ENCODE results near the gene NUDT19. TPM values are rescaled to one million over a fixed set of nuclear protein-coding genes. Genes with fewer than 3 reads are reported as not detected.
"Not testable (repeated sequence)": the region's sequence is repeated elsewhere in the genome, so short reads cannot be mapped to it uniquely, and the experiment has no call there.

NUDT19 gene
- total RNA-seq, 4 donors from 2014 or later, result 5.4 to 13.3 (median 9.0) TPM

- H3K4me1 ChIP-seq, result peaks cover 6 to 27% (median 24%) of the 10 kb centered on the region in 4 donors
- H3K4me3 ChIP-seq; DNase-seq (ENCODE audit: extremely low spot score); H3K27ac ChIP-seq (replicated peaks in 1 of 4); H3K27me3 ChIP-seq; intact Hi-C loops (cut with DNase I): not testable (repeated sequence)
- peaks cover 0 to 12% (median 10%) of the 10 kb centered on the region in 4 donors for H3K9me3 ChIP-seq
- peaks cover 9 to 36% (median 32%) of the 10 kb centered on the region in 4 donors for H3K36me3 ChIP-seq
- WGBS, result 92% methylated on average over 7 of the region's 7 CpGs
Measured at GRCh38 chr19:32700129-32700528, 8.5 kb downstream of the NUDT19 start.

GRCh38 chr19:32702010-32702409, 10.4 kb downstream of the NUDT19 start:
- H3K4me3 ChIP-seq, result no peak overlapping the region

GRCh38 chr19:32704006-32704405, 12.4 kb downstream of the NUDT19 start:
- Histone ChIP-seq H3K9me3 (peaks cover 0 to 12% (median 10%) of the 10 kb centered on the region in 4 donors), H3K36me3 (peaks cover 10 to 29% (median 23%) of the 10 kb centered on the region in 4 donors)
- DNase-seq (ENCODE audit: extremely low spot score); H3K4me3 ChIP-seq; intact Hi-C loops (cut with DNase I); H3K27me3 ChIP-seq; H3K27ac ChIP-seq (replicated peaks in 1 of 4); H3K4me1 ChIP-seq: not testable (repeated sequence)
- WGBS, result 100% methylated on average over 2 of the region's 2 CpGs

More at GRCh38 chr19:32702010-32702409, 10.4 kb downstream of the NUDT19 start:
- WGBS, result 74% methylated on average over 5 of the region's 5 CpGs
- H3K4me1 ChIP-seq, result peaks cover 0 to 10% (median 8%) of the 10 kb centered on the region in 4 donors
- DNase-seq (ENCODE audit: extremely low spot score), result no peak
- H3K27me3 ChIP-seq, result no peaks in the 10 kb centered on the region
- intact Hi-C loops (cut with DNase I), result no loop called here
- H3K27ac ChIP-seq (replicated peaks in 1 of 4), result no peak overlapping the region
- peaks cover 9 to 36% (median 29%) of the 10 kb centered on the region in 4 donors for H3K36me3 ChIP-seq
- peaks cover 0 to 12% (median 10%) of the 10 kb centered on the region in 4 donors for H3K9me3 ChIP-seq
- TF ChIP-seq POLR2AphosphoS5 (IDR thresholded peaks at IDR 0.05) (no peak), CTCF (IDR thresholded peaks at IDR 0.05) (no peak), POLR2A (IDR thresholded peaks at IDR 0.05; ENCODE audit: low read depth) (no peak), EP300 (IDR thresholded peaks at IDR 0.05) (no peak)

- no peak overlapping the region for H3K27ac ChIP-seq (replicated peaks in 1 of 4)
- intact Hi-C loops (cut with DNase I), result no loop called here
Measured at GRCh38 chr19:32708457-32708856, 16.8 kb downstream of the NUDT19 start.

GRCh38 chr19:32709032-32709431, 17.4 kb downstream of the NUDT19 start:
- H3K27me3 ChIP-seq, result no peaks in the 10 kb centered on the region
- H3K9me3 ChIP-seq, result peaks cover 0 to 7% (median 6%) of the 10 kb centered on the region in 4 donors
- H3K36me3 ChIP-seq, result peaks cover 24 to 63% (median 38%) of the 10 kb centered on the region in 4 donors
- 93% methylated on average over 5 of the region's 5 CpGs for WGBS
- TF ChIP-seq EP300 (IDR thresholded peaks at IDR 0.05), result no peak
- no peak for TF ChIP-seq POLR2A (IDR thresholded peaks at IDR 0.05; ENCODE audit: low read depth)
- TF ChIP-seq CTCF (IDR thresholded peaks at IDR 0.05), result no peak
- no peak for TF ChIP-seq POLR2AphosphoS5 (IDR thresholded peaks at IDR 0.05)
- H3K4me3 ChIP-seq, result no peak overlapping the region
- H3K4me1 ChIP-seq, result no peaks in the 10 kb centered on the region
- intact Hi-C loops (cut with DNase I), result no loop called here
- no peak for DNase-seq (ENCODE audit: extremely low spot score)
- H3K27ac ChIP-seq (replicated peaks in 1 of 4), result no peak overlapping the region

More at GRCh38 chr19:32708457-32708856, 16.8 kb downstream of the NUDT19 start:
- 71% methylated on average over 3 of the region's 3 CpGs for WGBS
- Histone ChIP-seq H3K9me3 (peaks cover 0 to 12% (median 10%) of the 10 kb centered on the region in 4 donors), H3K4me1 (no peaks in the 10 kb centered on the region), H3K4me3 (no peak overlapping the region), H3K36me3 (peaks cover 24 to 57% (median 35%) of the 10 kb centered on the region in 4 donors), H3K27me3 (no peaks in the 10 kb centered on the region)
- no peak for TF ChIP-seq EP300 (IDR thresholded peaks at IDR 0.05)
- no peak for TF ChIP-seq POLR2A (IDR thresholded peaks at IDR 0.05; ENCODE audit: low read depth)
- TF ChIP-seq CTCF (IDR thresholded peaks at IDR 0.05), result no peak
- no peak for TF ChIP-seq POLR2AphosphoS5 (IDR thresholded peaks at IDR 0.05)
- no peak for DNase-seq (ENCODE audit: extremely low spot score)

- DNase-seq (ENCODE audit: extremely low spot score), result no peak
- 91% methylated on average over 6 of the region's 6 CpGs for WGBS
- no peaks in the 10 kb centered on the region for H3K4me1 ChIP-seq
- no peak for TF ChIP-seq POLR2AphosphoS5 (IDR thresholded peaks at IDR 0.05)
- no peak for TF ChIP-seq EP300 (IDR thresholded peaks at IDR 0.05)
- TF ChIP-seq POLR2A (IDR thresholded peaks at IDR 0.05; ENCODE audit: low read depth), result no peak
- TF ChIP-seq CTCF (IDR thresholded peaks at IDR 0.05), result no peak
- no peaks in the 10 kb centered on the region for H3K9me3 ChIP-seq
- peaks cover 27 to 72% (median 38%) of the 10 kb centered on the region in 4 donors for H3K36me3 ChIP-seq
- H3K4me3 ChIP-seq, result no peak overlapping the region
- intact Hi-C loops (cut with DNase I), result no loop called here
- H3K27me3 ChIP-seq, result no peaks in the 10 kb centered on the region
- H3K27ac ChIP-seq (replicated peaks in 1 of 4), result no peak overlapping the region
Measured at GRCh38 chr19:32711747-32712146, 20.1 kb downstream of the NUDT19 start.

GRCh38 chr19:32716203-32716602, 24.6 kb downstream of the NUDT19 start:
- H3K36me3 ChIP-seq, result peaks cover 23 to 49% (median 34%) of the 10 kb centered on the region in 4 donors
- whole genome bisulfite sequencing, result 100% methylated on average over 7 of the region's 7 CpGs

More at GRCh38 chr19:32716203-32716602, 24.6 kb downstream of the NUDT19 start:
- H3K27ac ChIP-seq (replicated peaks in 1 of 4); H3K9me3 ChIP-seq; H3K4me3 ChIP-seq; intact Hi-C loops (cut with DNase I); H3K4me1 ChIP-seq; H3K27me3 ChIP-seq; DNase-seq (ENCODE audit: extremely low spot score): not testable (repeated sequence)

Data from esophagus muscularis mucosa (tissue), 4 donors.